NB4 (cell line): ENCODE results near the gene AMOTL1.

Experiments used
- DNase-seq: peaks from one replicate; pipeline ENCODE4 v3.0.0; 2010; ENCODE audit warnings: low read depth
- H3K4me3 ChIP-seq: one replicate; pipeline ENCODE4 v1.5.1; 2011; ENCODE audit warnings: mild to moderate bottlenecking, low read depth, low read length, moderate library complexity
- MAX ChIP-seq: IDR thresholded peaks from 2 replicates; pipeline ENCODE4 v1.6.1; 2011; ENCODE audit warnings: low read depth, low read length
- MYC ChIP-seq: IDR thresholded peaks from 2 replicates; pipeline ENCODE4 v1.6.1; 2011; ENCODE audit warnings: low read depth, low read length
- POLR2A ChIP-seq: IDR thresholded peaks from 2 replicates; pipeline ENCODE4 v1.6.1; 2011; ENCODE audit warnings: mild to moderate bottlenecking; ENCODE audit not compliant: insufficient read length; ENCODE audit errors: extremely low read depth
- TF ChIP-seq, protein P1 (sequence below): IDR thresholded peaks from one replicate; pipeline ENCODE4 v1.5.1; 2012; ENCODE audit warnings: low read depth, low read length

Gene AMOTL1

DNA sequence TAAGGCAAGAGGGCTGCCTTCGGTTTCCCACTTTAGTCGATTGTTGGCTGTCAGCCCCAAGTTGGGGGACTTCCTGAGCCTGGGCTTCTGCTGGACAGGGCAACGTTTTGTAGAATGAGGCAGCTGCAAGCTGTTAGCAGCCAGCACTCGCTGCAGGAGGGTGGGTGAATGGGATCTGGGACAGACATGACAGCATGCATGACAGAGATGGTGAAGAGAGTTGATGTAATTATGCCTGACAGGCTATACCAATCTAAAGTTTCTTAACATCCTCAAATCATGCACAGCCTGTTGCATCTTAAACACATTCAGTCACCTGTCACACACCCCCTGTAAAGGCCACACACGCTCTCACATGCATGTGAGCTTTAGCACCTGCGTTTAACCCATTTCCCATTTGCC, 156.0 kb downstream of the AMOTL1 start:
- H3K4me3 ChIP-seq: no peak overlapping the region
- TF ChIP-seq MYC (no peak), POLR2A (no peak), MAX (no peak)
- TF ChIP-seq, protein P1, sequence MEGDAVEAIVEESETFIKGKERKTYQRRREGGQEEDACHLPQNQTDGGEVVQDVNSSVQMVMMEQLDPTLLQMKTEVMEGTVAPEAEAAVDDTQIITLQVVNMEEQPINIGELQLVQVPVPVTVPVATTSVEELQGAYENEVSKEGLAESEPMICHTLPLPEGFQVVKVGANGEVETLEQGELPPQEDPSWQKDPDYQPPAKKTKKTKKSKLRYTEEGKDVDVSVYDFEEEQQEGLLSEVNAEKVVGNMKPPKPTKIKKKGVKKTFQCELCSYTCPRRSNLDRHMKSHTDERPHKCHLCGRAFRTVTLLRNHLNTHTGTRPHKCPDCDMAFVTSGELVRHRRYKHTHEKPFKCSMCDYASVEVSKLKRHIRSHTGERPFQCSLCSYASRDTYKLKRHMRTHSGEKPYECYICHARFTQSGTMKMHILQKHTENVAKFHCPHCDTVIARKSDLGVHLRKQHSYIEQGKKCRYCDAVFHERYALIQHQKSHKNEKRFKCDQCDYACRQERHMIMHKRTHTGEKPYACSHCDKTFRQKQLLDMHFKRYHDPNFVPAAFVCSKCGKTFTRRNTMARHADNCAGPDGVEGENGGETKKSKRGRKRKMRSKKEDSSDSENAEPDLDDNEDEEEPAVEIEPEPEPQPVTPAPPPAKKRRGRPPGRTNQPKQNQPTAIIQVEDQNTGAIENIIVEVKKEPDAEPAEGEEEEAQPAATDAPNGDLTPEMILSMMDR: no peak
- no peak for DNase-seq

- TF ChIP-seq MAX (no peak), MYC (no peak), POLR2A (no peak)
- TF ChIP-seq, protein P1: no peak
- no peak for DNase-seq
- H3K4me3 ChIP-seq: no peak overlapping the region
Observed at GRCh38 chr11:94924612-94925011, 156.5 kb downstream of the AMOTL1 start.

- no peak overlapping the region for H3K4me3 ChIP-seq
- no peak for TF ChIP-seq MAX
- TF ChIP-seq POLR2A: no peak
- TF ChIP-seq, protein P1: no peak
- no peak for TF ChIP-seq MYC
- DNase-seq: no peak
Observed at GRCh38 chr11:94925422-94926270, 157.5 kb downstream of the AMOTL1 start.

GRCh38 chr11:94926271-94926625, 158.1 kb downstream of the AMOTL1 start:
- TF ChIP-seq, protein P1: no peak
- TF ChIP-seq MAX (no peak), POLR2A (no peak), MYC (no peak)
- DNase-seq: no peak
- no peak overlapping the region for H3K4me3 ChIP-seq
